ENCODE results near the gene WRNIP1. TPM values are rescaled to one million over a fixed set of nuclear protein-coding genes. Genes with fewer than 3 reads are reported as not detected.

Gene WRNIP1
- total RNA-seq, 4 donors from 2014 or later = 72.3 to 94.7 (median 87.0) TPM

- no peak for DNase-seq (ENCODE audit: low spot score in 2 of 2)
- TF ChIP-seq CTCF (IDR thresholded peaks at IDR 0.05) (no peak), POLR2A (IDR thresholded peaks at IDR 0.05) (no peak)
- 98% methylated on average over 3 of the region's 3 CpGs for WGBS, 2 donors
- H3K4me3 ChIP-seq (ENCODE audit: low read depth, poor library complexity, severe bottlenecking) = no peak overlapping the region
- intact Hi-C loops (cut with DNase I; ENCODE audit: low total_unique reads) = no loop called here
Observed at GRCh38 chr6:2721219-2721618, 44.0 kb upstream of the WRNIP1 start.

- no peak for TF ChIP-seq CTCF (IDR thresholded peaks at IDR 0.05)
- no peak for TF ChIP-seq POLR2A (IDR thresholded peaks at IDR 0.05)
- intact Hi-C loops (cut with DNase I; ENCODE audit: low total_unique reads) = no loop called here
- no peak overlapping the region for H3K4me3 ChIP-seq (ENCODE audit: low read depth, poor library complexity, severe bottlenecking)
- DNase-seq (ENCODE audit: low spot score in 2 of 2) = no peak
- 79 to 83% methylated on average over 8 of the region's 8 CpGs for WGBS, 2 donors
Observed at GRCh38 chr6:2725364-2725988, 39.7 kb upstream of the WRNIP1 start.

GRCh38 chr6:2725999-2726567 lies 39.1 kb upstream of the WRNIP1 start:
- intact Hi-C loops (cut with DNase I; ENCODE audit: low total_unique reads) = no loop called here
- no peak overlapping the region for H3K4me3 ChIP-seq (ENCODE audit: low read depth, poor library complexity, severe bottlenecking)
- no peak for DNase-seq (ENCODE audit: low spot score in 2 of 2)
- 44 to 50% methylated on average over 8 of the region's 8 CpGs for WGBS, 2 donors
- TF ChIP-seq POLR2A (IDR thresholded peaks at IDR 0.05) = no peak
- TF ChIP-seq CTCF (IDR thresholded peaks at IDR 0.05) = no peak

GRCh38 chr6:2729921-2730320 lies 35.3 kb upstream of the WRNIP1 start:
- 91 to 93% methylated on average over 10 of the region's 10 CpGs for WGBS, 2 donors
- H3K4me3 ChIP-seq (ENCODE audit: low read depth, poor library complexity, severe bottlenecking) = no peak overlapping the region
- DNase-seq (ENCODE audit: low spot score in 2 of 2) = no peak
- TF ChIP-seq POLR2A (IDR thresholded peaks at IDR 0.05) (no peak), CTCF (IDR thresholded peaks at IDR 0.05) (no peak)
- intact Hi-C loops (cut with DNase I; ENCODE audit: low total_unique reads) = no loop called here

- no peak for TF ChIP-seq POLR2A (IDR thresholded peaks at IDR 0.05)
- TF ChIP-seq CTCF (IDR thresholded peaks at IDR 0.05) = no peak
- DNase-seq (ENCODE audit: low spot score in 2 of 2) = no peak
- intact Hi-C loops (cut with DNase I; ENCODE audit: low total_unique reads) = no loop called here
- H3K4me3 ChIP-seq (ENCODE audit: low read depth, poor library complexity, severe bottlenecking) = no peak overlapping the region
- WGBS, 2 donors = 75 to 76% methylated on average over 9 of the region's 9 CpGs
Observed at GRCh38 chr6:2730353-2731107, 34.7 kb upstream of the WRNIP1 start.
